Neural progenitor cell (in vitro differentiated cells): ENCODE measurements around the gene NOP14.

Source experiments
- CTCF ChIP-seq: fragments of 200-600 bp; sonication (generic); IDR thresholded peaks from 2 replicates; pipeline ENCODE4 v1.5.1; 2017; ENCODE audit warnings: antibody characterized with exemption, mild to moderate bottlenecking
- EZH2 ChIP-seq: fragments of 200-600 bp; sonication (generic); IDR thresholded peaks from 2 replicates; pipeline ENCODE4 v1.6.1; 2017; ENCODE audit warnings: antibody characterized with exemption, mild to moderate bottlenecking, moderate library complexity
- EZH2phosphoT487 ChIP-seq: fragments of 200-600 bp; sonication (generic); IDR thresholded peaks from 2 replicates; pipeline ENCODE4 v1.6.1; 2017; ENCODE audit warnings: antibody characterized with exemption

GRCh38 chr4:2936773-2937145 lies 26.4 kb downstream of the NOP14 start:
- TF ChIP-seq EZH2 (no peak), EZH2phosphoT487 (no peak), CTCF (no peak)
